ENCODE results near the gene FXR2.

DNA sequence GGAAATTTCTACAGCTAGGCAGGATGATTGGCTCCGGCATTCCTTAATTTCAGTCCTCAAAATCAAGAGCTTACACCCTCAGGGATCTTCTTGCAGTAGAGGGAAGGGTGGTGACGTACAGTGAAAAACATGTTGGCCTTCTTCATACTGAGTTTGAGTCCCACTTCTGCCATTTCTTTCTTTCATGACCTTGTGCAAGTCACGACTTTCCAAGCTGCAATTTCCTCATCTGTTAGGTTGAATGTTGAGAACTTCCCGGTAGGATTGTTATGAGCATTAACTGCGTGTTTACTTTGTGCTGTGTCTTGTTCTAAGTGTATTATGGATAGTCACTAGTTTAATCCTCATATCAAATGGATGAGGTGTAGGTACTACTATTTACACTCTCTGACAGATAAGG, 45.1 kb downstream of the FXR2 start:
- TF ChIP-seq EZH2 (IDR thresholded peaks at IDR 0.05; ENCODE audit: low read depth, unreplicated experiment) (no peak), POLR2AphosphoS5 (IDR thresholded peaks at IDR 0.05; ENCODE audit: low read depth) (no peak), EZH2phosphoT487 (IDR thresholded peaks at IDR 0.05; ENCODE audit: unreplicated experiment) (no peak), ZNF114 (CRISPR knock-in tag; IDR thresholded peaks at IDR 0.05) (no peak), STAT1 (IDR thresholded peaks at IDR 0.05; ENCODE audit: unreplicated experiment) (no peak), CREB1 (CRISPR knock-in tag; IDR thresholded peaks at IDR 0.05; ENCODE audit: low read depth) (no peak)
- TF ChIP-seq, protein P1, sequence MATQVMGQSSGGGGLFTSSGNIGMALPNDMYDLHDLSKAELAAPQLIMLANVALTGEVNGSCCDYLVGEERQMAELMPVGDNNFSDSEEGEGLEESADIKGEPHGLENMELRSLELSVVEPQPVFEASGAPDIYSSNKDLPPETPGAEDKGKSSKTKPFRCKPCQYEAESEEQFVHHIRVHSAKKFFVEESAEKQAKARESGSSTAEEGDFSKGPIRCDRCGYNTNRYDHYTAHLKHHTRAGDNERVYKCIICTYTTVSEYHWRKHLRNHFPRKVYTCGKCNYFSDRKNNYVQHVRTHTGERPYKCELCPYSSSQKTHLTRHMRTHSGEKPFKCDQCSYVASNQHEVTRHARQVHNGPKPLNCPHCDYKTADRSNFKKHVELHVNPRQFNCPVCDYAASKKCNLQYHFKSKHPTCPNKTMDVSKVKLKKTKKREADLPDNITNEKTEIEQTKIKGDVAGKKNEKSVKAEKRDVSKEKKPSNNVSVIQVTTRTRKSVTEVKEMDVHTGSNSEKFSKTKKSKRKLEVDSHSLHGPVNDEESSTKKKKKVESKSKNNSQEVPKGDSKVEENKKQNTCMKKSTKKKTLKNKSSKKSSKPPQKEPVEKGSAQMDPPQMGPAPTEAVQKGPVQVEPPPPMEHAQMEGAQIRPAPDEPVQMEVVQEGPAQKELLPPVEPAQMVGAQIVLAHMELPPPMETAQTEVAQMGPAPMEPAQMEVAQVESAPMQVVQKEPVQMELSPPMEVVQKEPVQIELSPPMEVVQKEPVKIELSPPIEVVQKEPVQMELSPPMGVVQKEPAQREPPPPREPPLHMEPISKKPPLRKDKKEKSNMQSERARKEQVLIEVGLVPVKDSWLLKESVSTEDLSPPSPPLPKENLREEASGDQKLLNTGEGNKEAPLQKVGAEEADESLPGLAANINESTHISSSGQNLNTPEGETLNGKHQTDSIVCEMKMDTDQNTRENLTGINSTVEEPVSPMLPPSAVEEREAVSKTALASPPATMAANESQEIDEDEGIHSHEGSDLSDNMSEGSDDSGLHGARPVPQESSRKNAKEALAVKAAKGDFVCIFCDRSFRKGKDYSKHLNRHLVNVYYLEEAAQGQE (IDR thresholded peaks at IDR 0.05; ENCODE audit: unreplicated experiment) = no peak
- TF ChIP-seq, protein P2, sequence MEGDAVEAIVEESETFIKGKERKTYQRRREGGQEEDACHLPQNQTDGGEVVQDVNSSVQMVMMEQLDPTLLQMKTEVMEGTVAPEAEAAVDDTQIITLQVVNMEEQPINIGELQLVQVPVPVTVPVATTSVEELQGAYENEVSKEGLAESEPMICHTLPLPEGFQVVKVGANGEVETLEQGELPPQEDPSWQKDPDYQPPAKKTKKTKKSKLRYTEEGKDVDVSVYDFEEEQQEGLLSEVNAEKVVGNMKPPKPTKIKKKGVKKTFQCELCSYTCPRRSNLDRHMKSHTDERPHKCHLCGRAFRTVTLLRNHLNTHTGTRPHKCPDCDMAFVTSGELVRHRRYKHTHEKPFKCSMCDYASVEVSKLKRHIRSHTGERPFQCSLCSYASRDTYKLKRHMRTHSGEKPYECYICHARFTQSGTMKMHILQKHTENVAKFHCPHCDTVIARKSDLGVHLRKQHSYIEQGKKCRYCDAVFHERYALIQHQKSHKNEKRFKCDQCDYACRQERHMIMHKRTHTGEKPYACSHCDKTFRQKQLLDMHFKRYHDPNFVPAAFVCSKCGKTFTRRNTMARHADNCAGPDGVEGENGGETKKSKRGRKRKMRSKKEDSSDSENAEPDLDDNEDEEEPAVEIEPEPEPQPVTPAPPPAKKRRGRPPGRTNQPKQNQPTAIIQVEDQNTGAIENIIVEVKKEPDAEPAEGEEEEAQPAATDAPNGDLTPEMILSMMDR (conservative IDR thresholded peaks at IDR 0.05; ENCODE audit: low read depth in 2 of 2) = no peak
